Neural cell (in vitro differentiated cells): ENCODE data around the gene CYREN. TPM values are rescaled to one million over a fixed set of nuclear protein-coding genes. Genes with fewer than 3 reads are reported as not detected.

Experiments used
- H2AFZ ChIP-seq: fragments of 200-600, 300-800 bp; sonication (generic), shearing (Covaris generic); 2 replicates; pipeline ENCODE4 v1.6.0; 2014; ENCODE audit warnings: low read depth, mild to moderate bottlenecking, antibody characterized with exemption, low read length, moderate library complexity
- H3F3A ChIP-seq: fragments of 200-600 bp; shearing (Covaris generic); 2 replicates; pipeline ENCODE4 v1.6.1; 2016; ENCODE audit warnings: mild to moderate bottlenecking, moderate library complexity, mixed read lengths, antibody characterized with exemption, low read length; ENCODE audit not compliant: insufficient read depth, poor library complexity, severe bottlenecking
- H3K27ac ChIP-seq: fragments of 200-600, 300-800 bp; sonication (generic), shearing (Covaris generic); 2 replicates; pipeline ENCODE4 v1.5.1; 2014; ENCODE audit warnings: mild to moderate bottlenecking, low read length, moderate library complexity
- H3K27me3 ChIP-seq: fragments of 300-800, 200-600 bp; sonication (generic), shearing (Covaris generic); 2 replicates; pipeline ENCODE4 v1.6.0; 2014; ENCODE audit warnings: mild to moderate bottlenecking, low read depth, low read length, moderate library complexity; ENCODE audit not compliant: insufficient read depth
- H3K36me3 ChIP-seq: fragments of 300-800, 200-600 bp; sonication (generic), shearing (Covaris generic); 2 replicates; pipeline ENCODE4 v1.5.1; 2014; ENCODE audit warnings: mild to moderate bottlenecking, antibody characterized with exemption, low read length, moderate library complexity; ENCODE audit not compliant: insufficient read depth
- H3K4me2 ChIP-seq: fragments of 300-800, 200-600 bp; sonication (generic), shearing (Covaris generic); 2 replicates; pipeline ENCODE4 v1.6.0; 2014; ENCODE audit warnings: mild to moderate bottlenecking, low read length
- H3K4me3 ChIP-seq: fragments of 300-800, 200-600 bp; sonication (generic), shearing (Covaris generic); 2 replicates; pipeline ENCODE4 v1.5.1; 2014; ENCODE audit warnings: mild to moderate bottlenecking, low read length, moderate library complexity
- H3K79me2 ChIP-seq: fragments of 200-600 bp; shearing (Covaris generic); replicated peaks from 2 replicates; pipeline ENCODE4 v1.6.0; 2014; ENCODE audit warnings: mild to moderate bottlenecking, low read length, moderate library complexity; ENCODE audit not compliant: insufficient read depth
- H3K9ac ChIP-seq: fragments of 300-800, 200-600 bp; sonication (generic), shearing (Covaris generic); 2 replicates; pipeline ENCODE4 v1.6.1; 2016; ENCODE audit warnings: mild to moderate bottlenecking, low read length, mixed read lengths
- H3K9me2 ChIP-seq: fragments of 200-600 bp; shearing (Covaris generic); 2 replicates; pipeline ENCODE4 v1.6.1; 2016; ENCODE audit warnings: mild to moderate bottlenecking, low read length, mixed read lengths; ENCODE audit not compliant: insufficient read depth
- H3K9me3 ChIP-seq: fragments of 200-600, 300-800 bp; sonication (generic), shearing (Covaris generic); 2 replicates; pipeline ENCODE4 v1.6.1; 2016; ENCODE audit warnings: mild to moderate bottlenecking, mixed run types, low read length, moderate library complexity, mixed read lengths
- H4K20me1 ChIP-seq: fragments of 200-600 bp; shearing (Covaris generic); 2 replicates; pipeline ENCODE4 v1.6.1; 2016; ENCODE audit warnings: mild to moderate bottlenecking, mixed run types; ENCODE audit not compliant: insufficient read depth
- EP300 ChIP-seq: fragments of 450-650 bp; conservative IDR thresholded peaks from 2 replicates; pipeline ENCODE4 v1.6.1; 2014; ENCODE audit warnings: antibody characterized with exemption, mild to moderate bottlenecking, moderate library complexity; ENCODE audit not compliant: poor library complexity, severe bottlenecking
- EZH2 ChIP-seq: fragments of 200-600, 300-800 bp; shearing (Covaris generic), sonication (generic); IDR thresholded peaks from 2 replicates; pipeline ENCODE4 v1.6.1; 2014; ENCODE audit warnings: antibody characterized with exemption, low read length, borderline replicate concordance, mild to moderate bottlenecking; ENCODE audit not compliant: insufficient read depth, poor library complexity, severe bottlenecking
- MXI1 ChIP-seq: fragments of 450-650 bp; conservative IDR thresholded peaks from 2 replicates; pipeline ENCODE4 v1.6.1; 2014; ENCODE audit warnings: antibody characterized with exemption, mild to moderate bottlenecking; ENCODE audit not compliant: poor library complexity, severe bottlenecking
- POLR2AphosphoS5 ChIP-seq: IDR thresholded peaks from 2 replicates; pipeline ENCODE4 v1.6.1; 2012
- RAD21 ChIP-seq: fragments of 450-650 bp; conservative IDR thresholded peaks from 2 replicates; pipeline ENCODE4 v1.6.1; 2014; ENCODE audit warnings: antibody characterized with exemption, mild to moderate bottlenecking, moderate library complexity
- SMC3 ChIP-seq: fragments of 450-650 bp; conservative IDR thresholded peaks from 2 replicates; pipeline ENCODE4 v1.6.1; 2014; ENCODE audit warnings: antibody characterized with exemption, mild to moderate bottlenecking, moderate library complexity; ENCODE audit not compliant: poor library complexity
- TAF1 ChIP-seq: IDR thresholded peaks from 2 replicates; pipeline ENCODE4 v1.6.1; 2012; ENCODE audit warnings: low read depth
- polyA plus RNA-seq: library from polyadenylated mRNA; depleted of rRNA; stranded (reverse); fragments of >200 nt; gene quantifications from 2 replicates; pipeline ENCODE4 v1.2.3, GENCODE V29; 2014
- TF ChIP-seq, protein P1 (sequence below): fragments of 450-650 bp; IDR thresholded peaks from 2 replicates; pipeline ENCODE4 v1.5.1; 2014; ENCODE audit warnings: antibody characterized with exemption, mild to moderate bottlenecking, moderate library complexity; ENCODE audit not compliant: poor library complexity, severe bottlenecking
- TF ChIP-seq, protein P2 (sequence below): IDR thresholded peaks from 2 replicates; pipeline ENCODE4 v1.6.1; 2012; ENCODE audit warnings: borderline replicate concordance

CYREN gene
- polyA plus RNA-seq, 1 donor from 2014 or later, result 6.7 TPM

DNA sequence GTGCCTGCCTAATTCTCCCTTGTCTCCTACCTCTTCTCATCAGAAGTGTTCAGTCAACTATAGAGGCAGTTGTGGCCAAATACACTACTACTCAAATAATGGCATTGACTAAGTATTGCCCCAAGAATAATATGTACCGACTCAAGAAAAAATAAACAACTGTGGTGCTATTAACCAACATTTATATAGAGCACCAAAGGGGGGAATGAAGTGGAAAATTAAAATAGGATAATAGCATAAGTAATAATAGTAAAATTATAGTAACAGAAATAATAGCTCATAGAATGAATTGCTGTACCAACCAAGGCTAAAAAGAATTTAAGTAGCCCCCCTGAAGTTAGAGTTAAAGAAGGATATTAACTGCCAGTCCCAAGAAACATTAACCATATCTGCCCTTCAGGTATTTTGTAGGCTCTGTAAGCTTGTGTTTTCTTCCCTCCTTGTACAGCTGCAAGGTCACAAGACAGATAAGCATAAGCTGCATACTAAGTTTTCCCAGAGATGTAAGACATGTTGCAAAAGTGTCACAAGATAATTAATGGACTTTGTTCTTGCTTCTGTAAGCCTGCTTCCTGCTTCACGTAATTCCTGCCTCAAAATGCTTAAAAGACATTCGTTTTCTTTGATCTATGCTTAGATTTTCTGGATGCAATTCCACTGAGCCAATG lies 10.9 kb upstream of the CYREN start:
- Histone ChIP-seq H2AFZ (no peak overlapping the region), H3K9me2 (no peaks in the 10 kb centered on the region), H3K27me3 (no peaks in the 10 kb centered on the region), H3K9ac (no peak overlapping the region), H3K27ac (no peak overlapping the region), H3K4me2 (no peak overlapping the region), H3K4me3 (no peak overlapping the region), H3K79me2 (no peaks in the 10 kb centered on the region), H3K9me3 (peaks cover 11% of the 10 kb centered on the region), H3F3A (no peaks in the 10 kb centered on the region), H3K36me3 (peaks cover 10% of the 10 kb centered on the region), H4K20me1 (no peaks in the 10 kb centered on the region)
- TF ChIP-seq TAF1, result no peak
- TF ChIP-seq POLR2AphosphoS5, result no peak
- no peak for TF ChIP-seq MXI1
- no peak for TF ChIP-seq EZH2
- TF ChIP-seq, protein P1, sequence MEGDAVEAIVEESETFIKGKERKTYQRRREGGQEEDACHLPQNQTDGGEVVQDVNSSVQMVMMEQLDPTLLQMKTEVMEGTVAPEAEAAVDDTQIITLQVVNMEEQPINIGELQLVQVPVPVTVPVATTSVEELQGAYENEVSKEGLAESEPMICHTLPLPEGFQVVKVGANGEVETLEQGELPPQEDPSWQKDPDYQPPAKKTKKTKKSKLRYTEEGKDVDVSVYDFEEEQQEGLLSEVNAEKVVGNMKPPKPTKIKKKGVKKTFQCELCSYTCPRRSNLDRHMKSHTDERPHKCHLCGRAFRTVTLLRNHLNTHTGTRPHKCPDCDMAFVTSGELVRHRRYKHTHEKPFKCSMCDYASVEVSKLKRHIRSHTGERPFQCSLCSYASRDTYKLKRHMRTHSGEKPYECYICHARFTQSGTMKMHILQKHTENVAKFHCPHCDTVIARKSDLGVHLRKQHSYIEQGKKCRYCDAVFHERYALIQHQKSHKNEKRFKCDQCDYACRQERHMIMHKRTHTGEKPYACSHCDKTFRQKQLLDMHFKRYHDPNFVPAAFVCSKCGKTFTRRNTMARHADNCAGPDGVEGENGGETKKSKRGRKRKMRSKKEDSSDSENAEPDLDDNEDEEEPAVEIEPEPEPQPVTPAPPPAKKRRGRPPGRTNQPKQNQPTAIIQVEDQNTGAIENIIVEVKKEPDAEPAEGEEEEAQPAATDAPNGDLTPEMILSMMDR, result no peak
- TF ChIP-seq SMC3, result no peak
- TF ChIP-seq, protein P2, sequence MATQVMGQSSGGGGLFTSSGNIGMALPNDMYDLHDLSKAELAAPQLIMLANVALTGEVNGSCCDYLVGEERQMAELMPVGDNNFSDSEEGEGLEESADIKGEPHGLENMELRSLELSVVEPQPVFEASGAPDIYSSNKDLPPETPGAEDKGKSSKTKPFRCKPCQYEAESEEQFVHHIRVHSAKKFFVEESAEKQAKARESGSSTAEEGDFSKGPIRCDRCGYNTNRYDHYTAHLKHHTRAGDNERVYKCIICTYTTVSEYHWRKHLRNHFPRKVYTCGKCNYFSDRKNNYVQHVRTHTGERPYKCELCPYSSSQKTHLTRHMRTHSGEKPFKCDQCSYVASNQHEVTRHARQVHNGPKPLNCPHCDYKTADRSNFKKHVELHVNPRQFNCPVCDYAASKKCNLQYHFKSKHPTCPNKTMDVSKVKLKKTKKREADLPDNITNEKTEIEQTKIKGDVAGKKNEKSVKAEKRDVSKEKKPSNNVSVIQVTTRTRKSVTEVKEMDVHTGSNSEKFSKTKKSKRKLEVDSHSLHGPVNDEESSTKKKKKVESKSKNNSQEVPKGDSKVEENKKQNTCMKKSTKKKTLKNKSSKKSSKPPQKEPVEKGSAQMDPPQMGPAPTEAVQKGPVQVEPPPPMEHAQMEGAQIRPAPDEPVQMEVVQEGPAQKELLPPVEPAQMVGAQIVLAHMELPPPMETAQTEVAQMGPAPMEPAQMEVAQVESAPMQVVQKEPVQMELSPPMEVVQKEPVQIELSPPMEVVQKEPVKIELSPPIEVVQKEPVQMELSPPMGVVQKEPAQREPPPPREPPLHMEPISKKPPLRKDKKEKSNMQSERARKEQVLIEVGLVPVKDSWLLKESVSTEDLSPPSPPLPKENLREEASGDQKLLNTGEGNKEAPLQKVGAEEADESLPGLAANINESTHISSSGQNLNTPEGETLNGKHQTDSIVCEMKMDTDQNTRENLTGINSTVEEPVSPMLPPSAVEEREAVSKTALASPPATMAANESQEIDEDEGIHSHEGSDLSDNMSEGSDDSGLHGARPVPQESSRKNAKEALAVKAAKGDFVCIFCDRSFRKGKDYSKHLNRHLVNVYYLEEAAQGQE, result no peak
- no peak for TF ChIP-seq RAD21
- no peak for TF ChIP-seq EP300

DNA sequence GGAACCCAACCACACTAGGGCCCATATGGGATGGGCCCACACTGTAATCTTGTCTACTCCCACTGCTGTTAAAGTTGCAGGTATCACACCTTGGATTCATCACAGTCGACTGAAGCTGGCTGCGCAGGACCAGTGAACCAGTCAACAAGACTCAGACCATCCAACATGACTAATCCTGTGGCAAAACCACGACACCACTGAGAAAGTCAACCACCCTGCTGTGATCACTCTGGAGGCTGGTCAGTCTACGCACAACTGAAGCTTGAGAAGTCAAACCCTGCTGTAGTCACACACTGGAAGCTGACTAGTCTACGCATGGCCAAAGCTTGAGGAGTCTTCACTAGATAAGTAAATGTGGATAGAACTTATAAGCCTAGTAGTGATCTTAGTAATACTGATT lies 9.6 kb upstream of the CYREN start:
- peaks cover 11% of the 10 kb centered on the region for H3K9me3 ChIP-seq
- H3K9me2 ChIP-seq, result no peaks in the 10 kb centered on the region
- no peaks in the 10 kb centered on the region for H3F3A ChIP-seq
- H3K27ac ChIP-seq, result no peak overlapping the region
- no peaks in the 10 kb centered on the region for H3K27me3 ChIP-seq
- no peaks in the 10 kb centered on the region for H3K79me2 ChIP-seq
- H2AFZ ChIP-seq, result no peak overlapping the region
- H3K4me3 ChIP-seq, result no peak overlapping the region
- no peak for TF ChIP-seq EP300
- no peak overlapping the region for H3K4me2 ChIP-seq
- no peak overlapping the region for H3K9ac ChIP-seq
- no peaks in the 10 kb centered on the region for H3K36me3 ChIP-seq
- no peaks in the 10 kb centered on the region for H4K20me1 ChIP-seq
